Measurements from ENCODE around the gene PLAGL2.

PLAGL2 gene

DNA sequence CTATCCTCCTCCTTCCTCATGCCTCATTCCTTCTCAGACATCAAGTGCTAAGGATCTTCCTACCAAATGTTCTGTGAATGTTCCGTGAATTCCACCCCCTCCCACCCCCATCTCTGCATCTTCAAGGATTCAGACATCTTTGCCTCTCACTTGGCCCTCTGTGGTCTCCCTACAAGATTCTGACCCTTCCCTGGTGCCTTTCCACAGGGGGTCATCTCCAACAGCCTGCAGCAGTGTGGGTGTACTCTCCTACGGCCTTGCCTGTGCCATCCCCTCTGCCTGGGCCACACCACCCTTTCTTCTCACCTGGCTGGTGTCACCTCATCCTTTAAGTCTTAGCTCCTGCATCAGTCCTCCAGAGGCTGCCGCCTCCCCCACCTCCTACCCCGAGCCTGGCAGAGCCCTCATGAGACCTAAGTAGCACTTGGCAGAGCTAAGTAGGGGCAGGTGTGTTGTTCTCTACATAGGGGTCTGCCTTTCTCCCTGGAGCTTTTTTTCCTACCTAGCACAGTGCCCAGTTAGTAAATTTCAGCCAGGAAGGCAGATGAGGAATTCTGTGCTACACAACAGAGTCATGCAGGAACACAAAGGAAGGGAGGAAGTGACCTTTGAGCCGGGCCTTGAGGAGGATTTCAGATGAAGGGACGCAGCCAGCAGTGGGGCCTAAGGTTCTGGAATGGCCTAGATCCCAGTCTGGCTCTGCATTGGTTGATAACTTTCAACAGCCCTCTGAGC lies 55.0 kb downstream of the PLAGL2 start:
- DNase-seq (ENCODE audit: low read depth in 2 of 3, low spot score in 2 of 3): no peak

DNA sequence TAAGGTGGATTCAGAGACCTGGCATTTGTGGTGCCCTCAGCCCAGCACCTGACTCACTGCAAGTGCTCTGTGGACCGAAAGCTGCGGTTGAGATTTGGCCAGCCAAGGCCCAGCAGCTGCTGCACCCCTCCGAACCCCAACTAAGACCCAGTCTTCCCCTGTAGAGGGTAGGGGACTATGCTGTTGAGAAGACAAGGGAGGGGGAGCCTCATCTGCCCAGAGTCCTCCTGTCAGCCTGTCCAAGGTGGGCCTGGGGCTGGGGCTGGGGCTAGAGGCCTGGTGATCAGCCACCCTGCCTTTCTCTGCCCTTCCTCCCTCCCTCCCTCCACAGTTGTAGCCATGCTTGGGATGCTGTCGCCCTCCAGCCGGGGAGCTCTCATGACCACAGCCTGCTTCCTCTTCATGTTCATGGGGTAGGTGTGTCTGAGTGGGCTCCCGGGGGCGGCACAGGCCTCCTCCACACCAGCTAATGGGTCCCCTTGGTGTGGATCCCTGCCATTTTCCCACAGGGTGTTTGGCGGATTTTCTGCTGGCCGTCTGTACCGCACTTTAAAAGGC lies 57.2 kb downstream of the PLAGL2 start:
- no peak for DNase-seq (ENCODE audit: low read depth in 2 of 3, low spot score in 2 of 3)

DNA sequence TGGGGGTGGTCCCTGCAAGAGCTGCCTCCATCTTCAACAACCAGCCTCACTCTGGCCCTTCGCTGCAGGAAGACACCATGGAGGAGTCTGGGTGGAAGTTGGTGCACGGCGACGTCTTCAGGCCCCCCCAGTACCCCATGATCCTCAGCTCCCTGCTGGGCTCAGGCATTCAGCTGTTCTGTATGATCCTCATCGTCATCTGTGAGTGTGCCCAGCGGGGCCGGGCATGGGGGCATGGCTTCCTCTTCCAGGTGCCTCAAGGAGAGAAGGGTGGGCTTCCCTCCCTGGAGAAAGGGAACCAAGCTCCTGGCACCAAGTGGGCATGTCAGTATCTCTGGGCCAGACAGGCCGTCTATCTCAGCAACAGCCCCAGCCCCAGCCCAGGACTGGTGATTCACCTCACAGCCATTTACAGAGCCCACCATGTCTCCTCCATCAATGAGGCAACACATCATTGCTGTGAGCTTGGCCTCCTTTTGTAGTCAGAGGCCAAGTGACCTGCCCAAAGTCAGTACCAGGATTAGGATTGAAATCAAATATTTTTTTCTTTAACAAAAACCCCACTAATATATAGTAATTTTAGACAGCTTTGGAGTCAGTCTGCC lies 57.9 kb downstream of the PLAGL2 start:
- no peak for DNase-seq (ENCODE audit: low read depth in 2 of 3, low spot score in 2 of 3)

DNA sequence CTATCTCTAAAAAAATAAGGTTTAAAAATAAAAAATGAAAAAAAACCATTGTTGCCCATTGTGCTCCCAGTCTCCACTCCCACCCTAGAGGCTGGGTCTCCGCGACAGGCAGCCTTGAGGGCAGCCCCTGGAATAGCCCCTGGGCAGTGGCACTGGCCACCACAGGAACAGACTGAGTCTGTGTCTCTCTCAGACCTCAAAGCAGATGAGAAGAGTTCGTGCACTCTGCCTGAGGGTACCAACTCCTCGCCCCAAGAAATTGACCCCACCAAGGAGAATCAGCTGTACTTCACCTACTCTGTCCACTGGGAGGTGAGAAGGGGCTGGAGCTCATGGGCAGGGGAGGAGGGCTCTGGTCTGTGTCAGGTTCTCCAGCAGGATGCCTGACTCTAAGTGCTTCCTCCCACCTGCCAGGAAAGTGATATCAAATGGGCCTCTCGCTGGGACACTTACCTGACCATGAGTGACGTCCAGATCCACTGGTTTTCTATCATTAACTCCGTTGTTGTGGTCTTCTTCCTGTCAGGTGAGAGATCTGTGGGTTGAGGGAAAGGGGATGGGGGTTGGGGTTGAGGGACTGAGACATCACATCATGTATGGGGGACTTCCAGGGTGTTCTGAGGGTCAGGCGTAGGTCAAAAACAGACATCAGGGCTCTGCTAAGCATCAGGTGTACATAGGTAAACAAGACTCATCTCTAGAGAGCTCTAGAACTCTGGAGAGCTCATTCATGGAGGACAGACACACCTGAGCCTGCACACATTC lies 62.5 kb downstream of the PLAGL2 start:
- no peak for DNase-seq (ENCODE audit: low read depth in 2 of 3, low spot score in 2 of 3)

DNA sequence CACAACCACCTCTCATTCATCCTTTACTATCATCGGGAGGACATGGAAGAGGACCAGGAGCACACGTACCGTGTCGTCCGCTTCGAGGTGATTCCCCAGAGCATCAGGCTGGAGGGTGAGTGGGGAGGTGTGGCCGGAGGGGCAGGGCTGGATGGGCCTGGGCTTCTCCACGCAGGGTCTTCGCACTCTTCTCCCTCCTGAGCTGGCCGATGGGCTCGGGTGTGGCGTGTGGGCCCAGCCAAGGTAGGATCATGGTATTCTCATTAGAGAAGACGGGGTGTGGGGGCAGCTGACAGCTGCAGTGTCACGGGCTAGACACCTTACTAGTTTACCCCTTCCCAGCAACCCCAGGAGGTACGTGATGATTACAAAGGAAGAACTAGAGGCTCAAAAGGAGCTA lies 64.6 kb downstream of the PLAGL2 start:
- no peak for DNase-seq (ENCODE audit: low read depth in 2 of 3, low spot score in 2 of 3)

Measured in activated CD8-positive, alpha-beta memory T cell treated with anti-CD3 and anti-CD28 coated beads for 48 hours (primary cell).